Thyroid gland (tissue), 4 donors: ENCODE data around the gene ARHGAP35. TPM values are rescaled to one million over a fixed set of nuclear protein-coding genes. Genes with fewer than 3 reads are reported as not detected.
"Not testable (repeated sequence)": the region's sequence is repeated elsewhere in the genome, so short reads cannot be mapped to it uniquely, and the experiment has no call there.

Source experiments
- DNase-seq, 2 donors: peaks; one replicate each; pipeline ENCODE4 v3.0.0-alpha.2; 2019
- H3K27ac ChIP-seq, 3 donors: fragments of 200-600 bp; sonication (generic); 1 replicate in 2 of 3; 2 replicates in 1 of 3; pipeline ENCODE4 v1.5.1; 2016 to 2019; ENCODE audit warnings: mild to moderate bottlenecking in 1 of 3, moderate library complexity in 1 of 3
- H3K27me3 ChIP-seq: fragments of 200-600 bp; sonication (generic); one replicate; pipeline ENCODE4 v1.5.1; 2019
- H3K36me3 ChIP-seq, 2 donors: fragments of 200-600 bp; sonication (generic); one replicate each; pipeline ENCODE4 v1.5.1; 2016 to 2019
- H3K4me1 ChIP-seq, 2 donors: fragments of 200-600 bp; sonication (generic); one replicate each; pipeline ENCODE4 v1.5.1; 2017 to 2019
- H3K4me3 ChIP-seq, 3 donors: fragments of 200-600 bp; sonication (generic); replicated peaks in 1 of 3; 1 replicate in 2 of 3; 2 replicates in 1 of 3; pipeline ENCODE4 v1.5.1; 2016; ENCODE audit warnings: mild to moderate bottlenecking in 1 of 3
- H3K9me3 ChIP-seq: fragments of 200-600 bp; sonication (generic); one replicate; pipeline ENCODE4 v1.5.1; 2017
- CTCF ChIP-seq, 6 experiments: fragments of 200-600 bp in 3 of 6; fragments of 450-650 bp in 3 of 6; sonication (generic) in 3 of 6; IDR thresholded peaks; one replicate each; pipeline ENCODE4 v1.5.1; 2016 to 2019; ENCODE audit warnings: antibody characterized with exemption in 6 of 6, mild to moderate bottlenecking in 2 of 6, inconsistent platforms in 1 of 6, moderate library complexity in 1 of 6
- POLR2A ChIP-seq, 2 donors: fragments of 450-650 bp; IDR thresholded peaks; one replicate each; pipeline ENCODE4 v1.6.1; 2017; ENCODE audit warnings: antibody characterized with exemption in 2 of 2, mild to moderate bottlenecking in 2 of 2, moderate library complexity in 1 of 2
- WGBS, 2 donors: methylation state at CpG; one replicate each; pipeline ENCODE4 v1.1.5; 2017; 5-methylcytosine and 5-hydroxymethylcytosine counted together
- intact Hi-C: fragments of 100-400 bp; cut with DNase I; formaldehyde crosslinking; loops from one replicate; pipeline ENCODE4 v1.15.1; 2023
- total RNA-seq, 4 donors: library from RNA; depleted of rRNA; stranded (reverse); fragments of >200 nt; gene quantifications; one replicate each; pipeline ENCODE4 v1.2.3, GENCODE V29; 2016

Gene ARHGAP35
- total RNA-seq, 4 donors from 2014 or later: 51.2 to 82.9 (median 67.0) TPM

- TF ChIP-seq CTCF (IDR thresholded peaks at IDR 0.05): no peak
- H3K36me3 ChIP-seq: no peaks in the 10 kb centered on the region
- H3K27me3 ChIP-seq: no peaks in the 10 kb centered on the region
- 92% methylated on average over 6 of the region's 6 CpGs for WGBS, 2 donors
- no peaks in the 10 kb centered on the region for H3K9me3 ChIP-seq
- DNase-seq: no peak
- H3K27ac ChIP-seq: no peak overlapping the region
- no peak overlapping the region for H3K4me3 ChIP-seq
- no peaks in the 10 kb centered on the region for H3K4me1 ChIP-seq
- intact Hi-C loops: loop anchor here (10.0 kb wide), 1 partner anchor 49 kb away; no protein-coding TSS in a partner anchor
Measured at GRCh38 chr19:46875657-46876056, 14.9 kb downstream of the ARHGAP35 start.

- intact Hi-C loops: loop anchor here (10.0 kb wide), 1 partner anchor 46 kb away; no protein-coding TSS in a partner anchor
- no peaks in the 10 kb centered on the region for H3K27me3 ChIP-seq
- no peaks in the 10 kb centered on the region for H3K36me3 ChIP-seq
- H3K4me3 ChIP-seq: no peak overlapping the region
- TF ChIP-seq CTCF (IDR thresholded peaks at IDR 0.05) (no peak), POLR2A (IDR thresholded peaks at IDR 0.05) (no peak)
- H3K27ac ChIP-seq: no peak overlapping the region
- 80 to 88% methylated on average over 9 of the region's 9 CpGs for WGBS, 2 donors
- H3K4me1 ChIP-seq: no peaks in the 10 kb centered on the region
- DNase-seq: no peak
- no peaks in the 10 kb centered on the region for H3K9me3 ChIP-seq
Measured at GRCh38 chr19:46878613-46879375, 18.0 kb downstream of the ARHGAP35 start.

- Histone ChIP-seq H3K9me3 (no peaks in the 10 kb centered on the region), H3K27me3 (no peaks in the 10 kb centered on the region), H3K4me3 (no peak overlapping the region), H3K27ac (no peak overlapping the region), H3K36me3 (no peaks in the 10 kb centered on the region), H3K4me1 (no peaks in the 10 kb centered on the region)
- WGBS, 2 donors: 93 to 94% methylated on average over 1 of the region's 1 CpG
- DNase-seq: no peak
- TF ChIP-seq CTCF (IDR thresholded peaks at IDR 0.05) (no peak), POLR2A (IDR thresholded peaks at IDR 0.05) (no peak)
- intact Hi-C loops: no loop called here
Measured at GRCh38 chr19:46880431-46880830, 19.6 kb downstream of the ARHGAP35 start.

GRCh38 chr19:46881092-46881491 is 20.3 kb downstream of the ARHGAP35 start:
- no peak overlapping the region for H3K4me3 ChIP-seq
- WGBS, 2 donors: 96 to 98% methylated on average over 4 of the region's 4 CpGs
- H3K9me3 ChIP-seq: no peaks in the 10 kb centered on the region
- no peak overlapping the region for H3K27ac ChIP-seq
- intact Hi-C loops: no loop called here
- TF ChIP-seq CTCF (IDR thresholded peaks at IDR 0.05) (no peak), POLR2A (IDR thresholded peaks at IDR 0.05) (no peak)
- H3K27me3 ChIP-seq: no peaks in the 10 kb centered on the region
- no peaks in the 10 kb centered on the region for H3K4me1 ChIP-seq
- no peak for DNase-seq
- H3K36me3 ChIP-seq: no peaks in the 10 kb centered on the region

GRCh38 chr19:46882034-46882433 is 21.2 kb downstream of the ARHGAP35 start:
- WGBS, 2 donors: 98% methylated on average over 4 of the region's 4 CpGs
- intact Hi-C loops: no loop called here
- no peak overlapping the region for H3K27ac ChIP-seq

GRCh38 chr19:46882751-46883150 is 22.0 kb downstream of the ARHGAP35 start:
- intact Hi-C loops, H3K4me3 ChIP-seq, H3K27me3 ChIP-seq, DNase-seq, H3K27ac ChIP-seq, H3K4me1 ChIP-seq, H3K9me3 ChIP-seq, H3K36me3 ChIP-seq: not testable (repeated sequence)
- WGBS, 2 donors: 59 to 65% methylated on average over 4 of the region's 4 CpGs

More at GRCh38 chr19:46882034-46882433, 21.2 kb downstream of the ARHGAP35 start:
- no peak overlapping the region for H3K4me3 ChIP-seq
- TF ChIP-seq POLR2A (IDR thresholded peaks at IDR 0.05) (no peak), CTCF (IDR thresholded peaks at IDR 0.05) (no peak)
- H3K9me3 ChIP-seq: no peaks in the 10 kb centered on the region
- H3K27me3 ChIP-seq: no peaks in the 10 kb centered on the region
- H3K4me1 ChIP-seq: no peaks in the 10 kb centered on the region
- DNase-seq: no peak
- no peaks in the 10 kb centered on the region for H3K36me3 ChIP-seq
